Stimulated activated CD4-positive, alpha-beta T cell treated with anti-CD3 and anti-CD28 coated beads, Interleukin-1b, Interleukin-23, amount 100 ng/mL, for 48 hours (primary cell): ENCODE results near the gene TMEM250.
A peak's percentile ranks its signal among the peaks of the same experiment; 100 is the strongest.

Experiments used
- DNase-seq: peaks from one replicate; pipeline ENCODE4 v3.0.0-alpha.2; 2020

The TMEM250 gene

DNA sequence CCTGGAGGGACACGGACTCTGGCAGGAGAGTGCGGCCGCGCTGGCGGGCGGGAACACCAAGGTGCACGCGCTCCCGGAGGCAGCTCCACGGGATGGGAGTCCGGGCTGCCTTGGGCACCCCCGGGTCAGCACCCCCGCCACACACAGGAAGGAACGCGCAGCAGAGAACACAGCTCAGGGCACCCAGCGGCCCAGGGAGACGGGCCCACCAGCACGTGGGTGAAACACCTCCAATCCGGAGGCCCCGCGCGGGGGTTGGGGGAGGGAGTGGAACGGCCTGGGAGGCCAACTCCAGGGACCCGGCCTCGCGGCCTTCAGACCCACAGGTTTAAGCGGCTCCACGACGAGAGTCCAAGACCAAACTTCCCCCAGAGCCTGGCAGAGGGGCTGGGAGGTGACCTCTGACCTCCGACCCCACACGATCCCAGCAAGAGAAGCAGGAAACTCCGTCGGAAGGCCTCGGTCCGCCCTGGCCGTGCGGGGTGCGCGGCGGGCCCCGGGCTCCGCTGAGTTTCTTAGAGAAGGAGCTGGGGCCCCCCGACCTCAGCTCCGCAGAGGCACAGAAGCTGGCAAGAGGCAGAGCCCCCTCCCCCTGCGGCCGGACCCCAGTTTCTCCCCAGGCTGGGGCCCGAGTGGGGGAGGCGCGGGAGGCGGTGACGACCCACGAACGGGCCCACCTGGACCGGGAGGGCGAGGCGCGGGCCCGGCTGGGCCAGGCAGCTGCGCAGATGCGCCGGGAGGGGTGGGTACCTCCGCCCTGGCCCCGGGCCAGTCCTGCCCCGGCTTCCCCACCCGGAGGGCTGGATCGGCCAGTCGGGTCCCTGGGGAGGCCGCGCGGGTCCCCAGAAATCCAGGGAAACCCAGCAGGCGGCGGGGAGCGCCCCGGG lies 24.4 kb downstream of the TMEM250 start:
- peak; percentile 73 for DNase-seq

DNA sequence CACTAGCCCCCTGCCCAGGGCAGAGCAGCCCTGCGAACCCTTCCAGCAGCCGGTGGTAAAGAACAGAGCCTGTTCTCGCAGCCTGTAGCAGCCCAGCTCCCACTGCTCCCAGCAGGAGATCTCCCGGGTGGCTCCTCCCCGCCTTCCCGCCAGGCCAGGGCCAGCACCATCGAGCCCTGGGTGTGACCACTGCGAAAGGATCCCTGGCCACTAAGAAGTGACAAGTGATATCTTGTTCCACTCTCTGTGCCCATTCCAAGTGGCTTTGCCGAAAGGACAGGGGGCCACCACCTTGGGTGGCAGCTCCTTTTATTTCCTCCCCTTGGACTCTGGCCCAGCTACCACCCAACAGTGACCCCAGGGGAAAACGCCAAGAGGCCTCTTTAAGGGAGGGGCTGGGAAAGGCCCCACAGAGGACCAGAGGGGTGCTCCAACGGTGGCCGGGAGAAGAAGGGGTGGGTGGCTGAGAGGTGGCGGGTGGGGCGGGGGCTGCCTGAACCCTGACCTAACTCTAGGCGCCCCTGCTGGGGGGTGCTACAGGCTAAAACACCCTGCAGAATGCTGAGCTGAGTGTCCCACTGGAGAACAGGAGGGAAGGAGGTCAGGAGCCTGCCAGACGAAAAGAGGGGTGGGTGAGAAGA lies 25.2 kb downstream of the TMEM250 start:
- no peak for DNase-seq

DNA sequence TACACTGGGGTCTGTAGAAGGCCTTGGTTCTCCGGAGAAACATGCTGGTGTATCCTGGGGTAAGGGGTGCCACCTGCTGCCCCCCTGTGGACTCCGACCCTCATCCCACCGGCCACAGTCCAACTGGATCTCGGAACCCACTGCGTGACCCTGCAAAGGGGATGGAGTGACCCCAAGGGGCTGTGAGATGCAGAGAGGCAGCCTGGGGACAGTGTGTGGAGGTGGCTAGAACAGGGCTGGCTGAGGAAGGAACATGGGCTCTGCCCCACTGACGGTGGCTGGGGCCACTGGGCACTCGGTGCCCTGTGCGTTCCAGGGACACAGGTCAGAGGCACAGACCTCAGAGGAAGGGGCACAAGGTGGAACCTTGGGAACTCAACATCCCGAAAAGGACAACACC lies 25.9 kb downstream of the TMEM250 start:
- no peak for DNase-seq

DNA sequence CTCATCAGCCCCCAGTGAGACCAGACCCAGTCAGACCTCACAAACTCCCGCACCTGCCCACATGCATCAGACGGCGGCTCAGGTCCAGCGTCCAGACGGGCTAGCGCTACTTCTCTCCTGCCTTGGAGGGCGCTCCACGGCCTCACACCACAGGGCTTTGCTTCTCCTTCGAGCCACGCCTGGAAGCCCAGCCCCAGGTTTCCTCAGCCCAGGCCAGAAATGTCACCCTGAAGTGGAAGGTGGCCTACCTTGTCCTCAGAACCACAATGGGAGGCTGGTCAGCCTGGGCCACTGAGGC lies 26.4 kb downstream of the TMEM250 start:
- no peak for DNase-seq

DNA sequence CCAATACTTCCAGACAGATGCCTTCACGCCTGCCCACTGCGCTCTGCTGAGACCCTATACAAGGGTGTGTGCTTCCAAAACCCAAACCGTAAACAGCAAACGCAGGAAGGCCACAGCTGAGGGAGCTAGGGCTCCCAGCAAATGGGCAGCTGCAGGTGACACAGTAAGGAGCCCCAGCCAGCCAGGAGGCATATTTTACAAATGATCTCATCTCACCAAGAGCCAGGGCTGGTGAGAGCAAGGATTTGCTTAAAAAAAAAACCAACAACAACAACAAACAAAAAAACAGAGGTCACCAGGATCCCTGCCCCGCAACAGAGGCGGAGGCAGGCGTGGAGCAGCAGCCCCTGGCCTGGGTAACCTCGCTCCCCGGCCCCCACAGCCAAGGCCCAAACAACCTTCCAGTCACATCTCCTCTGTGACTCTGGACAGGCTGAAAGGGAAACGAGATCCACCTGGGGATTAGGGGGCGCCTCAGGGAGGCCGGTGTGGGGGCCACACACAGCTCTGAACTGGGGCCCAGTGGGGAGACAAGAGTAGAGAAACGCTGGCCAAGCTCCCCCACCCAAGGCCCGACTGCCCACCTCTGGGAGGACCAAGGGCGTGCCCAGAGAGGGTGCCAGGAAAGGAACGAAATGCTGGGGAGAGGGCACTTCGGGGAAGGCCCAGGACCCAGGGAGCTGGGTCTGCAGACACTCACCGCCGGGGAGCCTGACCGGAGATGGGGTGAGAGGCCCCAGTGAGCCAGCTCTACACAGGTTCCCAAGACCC lies 26.9 kb downstream of the TMEM250 start:
- no peak for DNase-seq

DNA sequence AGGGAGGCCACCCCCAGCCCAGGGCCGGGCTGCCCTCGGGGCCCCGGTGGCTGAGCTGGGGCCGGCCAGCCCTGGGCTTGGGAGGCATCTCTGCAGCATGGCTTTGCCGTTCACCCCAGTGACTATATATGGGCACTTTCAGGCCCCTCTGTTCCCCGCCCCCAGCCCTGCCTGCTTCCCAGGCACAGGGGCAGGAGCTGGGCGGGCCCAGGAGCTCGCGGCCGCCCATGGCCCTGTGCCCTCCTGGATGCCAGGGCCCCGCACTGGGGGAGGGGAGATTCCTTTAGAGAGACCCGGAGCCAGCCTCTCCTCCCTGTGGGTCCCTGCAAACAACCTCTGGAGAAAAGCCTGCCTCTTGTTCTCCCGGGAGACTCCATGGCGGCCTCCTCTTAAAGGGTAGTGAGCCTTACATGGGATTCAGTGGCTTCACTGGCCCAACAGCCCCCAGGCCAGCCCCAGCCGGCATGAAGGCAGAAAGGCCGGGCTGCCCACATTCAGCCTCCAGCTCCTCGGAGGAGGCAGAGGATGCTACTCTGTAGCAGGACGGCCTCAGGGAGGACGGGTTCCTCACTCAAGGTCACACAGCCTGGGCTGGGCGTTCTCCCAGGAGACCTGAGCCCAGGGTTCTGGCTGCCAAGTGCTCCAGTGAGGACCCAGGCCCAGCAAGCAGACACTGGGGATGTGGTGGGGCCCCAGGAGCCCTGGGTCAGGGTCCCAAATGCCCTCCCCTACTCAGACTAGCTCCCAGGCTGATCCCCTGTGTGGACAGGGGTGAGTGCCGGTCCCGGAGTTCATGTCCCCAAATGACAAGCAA lies 27.7 kb downstream of the TMEM250 start:
- no peak for DNase-seq

DNA sequence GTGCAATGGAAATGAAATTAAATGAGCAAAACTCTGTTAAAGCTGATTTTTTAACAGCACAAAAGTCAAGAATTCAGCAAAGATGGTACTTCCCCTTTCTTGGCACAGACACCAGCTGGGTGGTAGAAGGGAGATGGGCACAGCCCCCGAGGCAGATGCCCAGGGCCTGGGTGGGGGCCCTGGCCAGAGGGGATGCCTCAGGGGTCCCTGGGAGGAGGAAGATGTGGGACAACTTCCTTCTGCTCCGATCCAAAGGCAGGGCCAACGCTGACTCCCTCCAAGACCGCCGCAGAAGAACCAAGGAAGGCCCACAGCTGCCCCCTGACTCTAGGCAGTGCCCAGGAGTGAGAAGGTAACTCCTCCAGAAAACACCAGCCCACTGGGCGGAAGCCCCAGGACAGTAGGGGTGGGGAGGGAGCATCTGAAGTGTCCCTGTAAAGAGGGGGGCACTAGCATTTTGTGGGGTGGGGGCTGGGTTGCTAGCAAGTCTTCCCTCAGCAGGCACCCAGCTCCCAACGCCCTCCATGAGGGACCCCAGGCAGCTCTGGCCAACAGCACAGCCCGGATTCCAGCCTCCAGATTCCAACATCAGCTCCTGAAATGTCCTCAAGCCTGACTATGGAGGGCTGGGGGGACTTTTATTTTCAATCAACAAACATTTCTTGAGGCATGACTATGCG lies 28.5 kb downstream of the TMEM250 start:
- no peak for DNase-seq

DNA sequence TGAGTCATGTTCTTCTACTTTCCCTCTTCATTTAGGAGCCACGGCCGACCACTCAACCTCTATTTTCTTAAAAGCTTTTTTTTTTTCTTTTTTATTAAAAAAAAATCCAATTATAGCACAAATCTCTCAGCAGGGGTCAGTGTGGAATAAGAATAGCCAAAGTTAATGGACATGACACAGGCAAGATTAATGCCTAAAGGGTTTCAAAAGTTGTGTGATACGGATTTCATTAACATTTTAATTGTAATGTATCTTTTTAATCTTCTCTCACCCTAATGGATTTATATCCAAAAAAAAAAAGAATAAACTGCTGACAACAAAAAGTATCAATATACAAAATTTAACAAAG lies 29.0 kb downstream of the TMEM250 start:
- DNase-seq = no peak

DNA sequence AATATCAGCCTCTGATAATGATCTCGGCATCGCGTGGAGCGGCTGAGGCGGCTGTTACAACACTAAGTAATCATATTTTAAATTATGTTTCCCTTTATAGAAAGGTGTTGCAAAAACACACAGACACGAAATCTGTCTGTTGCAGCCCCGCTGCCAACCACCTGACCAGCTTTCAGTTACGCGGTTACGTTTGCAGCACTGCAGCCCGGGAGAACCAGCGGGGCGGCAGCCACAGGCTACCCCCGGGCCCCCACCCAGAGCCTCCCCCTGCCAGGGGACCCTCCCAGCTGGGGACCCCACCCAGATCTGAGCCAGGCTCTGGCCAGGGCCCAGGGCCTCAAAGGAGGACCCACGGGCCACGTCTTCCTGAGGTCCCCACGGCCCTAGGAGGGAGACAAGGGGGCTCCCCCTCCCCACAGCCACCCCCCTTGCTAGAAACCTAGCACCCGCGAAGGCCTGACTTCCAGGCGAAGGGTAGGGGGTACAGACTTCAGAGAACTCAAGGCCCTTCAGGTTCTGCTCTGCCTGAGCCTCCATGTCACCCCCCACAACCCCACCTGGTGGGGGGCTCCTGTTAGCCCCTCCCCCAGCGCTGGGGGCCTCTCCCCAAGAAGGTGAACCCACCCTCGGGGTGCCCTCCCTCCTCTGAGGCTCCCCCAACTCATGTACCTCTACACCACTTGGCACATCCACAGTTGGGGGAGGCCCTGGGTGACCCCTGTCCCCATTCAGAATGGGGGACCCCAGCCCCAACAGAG lies 29.6 kb downstream of the TMEM250 start:
- no peak for DNase-seq

DNA sequence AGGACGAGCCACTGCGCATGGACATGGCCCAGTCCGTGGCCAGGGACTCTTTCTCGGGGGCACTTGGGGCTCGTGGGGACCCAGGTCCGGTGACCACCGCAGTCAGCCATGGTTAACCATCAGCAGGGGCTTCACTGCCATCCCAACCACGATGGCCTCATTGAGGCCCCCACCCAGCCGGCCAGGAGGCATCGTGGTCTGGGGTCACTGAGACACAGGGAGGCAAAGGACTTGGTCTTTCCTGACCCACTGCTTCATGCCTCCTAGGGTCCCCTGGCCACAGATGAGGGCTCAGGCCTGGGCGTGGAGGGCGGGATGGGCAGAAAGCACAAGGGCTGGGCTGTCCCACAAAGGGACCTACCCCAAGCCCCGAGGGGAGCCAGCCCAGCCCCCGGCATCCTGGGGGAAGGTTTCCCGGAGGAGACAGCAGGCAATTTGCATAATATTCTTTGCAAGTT lies 30.2 kb downstream of the TMEM250 start:
- DNase-seq = no peak

DNA sequence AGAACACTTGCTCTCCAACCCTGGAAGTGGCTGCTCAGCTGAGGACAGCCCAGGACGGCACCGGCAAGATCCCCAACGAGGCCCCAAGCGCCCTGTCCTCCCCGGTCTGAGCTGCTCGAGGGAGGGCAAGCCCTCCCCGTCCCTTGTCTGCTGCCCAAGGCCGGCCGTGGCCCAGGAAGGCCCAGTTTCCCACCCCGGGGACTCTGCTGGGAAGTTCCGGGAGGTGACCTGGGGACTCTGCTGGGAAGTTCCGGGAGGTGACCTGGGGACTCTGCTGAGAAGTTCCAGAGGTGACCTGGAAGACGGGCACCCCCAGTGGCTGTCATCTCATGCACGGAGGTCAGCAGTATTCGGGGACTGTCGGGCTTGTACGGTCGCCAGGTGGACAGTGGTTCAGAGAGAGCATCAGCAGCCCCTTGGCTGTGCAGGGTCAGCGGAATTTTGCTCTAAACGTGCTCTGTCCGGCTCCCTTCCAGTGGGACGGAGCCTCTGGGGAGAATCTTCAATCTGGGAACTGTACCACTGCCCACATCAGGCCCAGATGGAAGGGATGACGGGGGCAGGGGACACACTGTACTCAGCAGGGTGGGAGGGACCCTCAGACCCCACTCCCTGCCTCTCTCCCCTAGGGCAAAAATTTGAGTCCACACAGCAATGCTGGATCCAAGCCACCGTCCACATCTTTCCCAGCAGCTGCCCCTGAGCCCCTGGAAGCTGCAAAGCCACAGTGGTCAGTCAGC lies 30.8 kb downstream of the TMEM250 start:
- no peak for DNase-seq

DNA sequence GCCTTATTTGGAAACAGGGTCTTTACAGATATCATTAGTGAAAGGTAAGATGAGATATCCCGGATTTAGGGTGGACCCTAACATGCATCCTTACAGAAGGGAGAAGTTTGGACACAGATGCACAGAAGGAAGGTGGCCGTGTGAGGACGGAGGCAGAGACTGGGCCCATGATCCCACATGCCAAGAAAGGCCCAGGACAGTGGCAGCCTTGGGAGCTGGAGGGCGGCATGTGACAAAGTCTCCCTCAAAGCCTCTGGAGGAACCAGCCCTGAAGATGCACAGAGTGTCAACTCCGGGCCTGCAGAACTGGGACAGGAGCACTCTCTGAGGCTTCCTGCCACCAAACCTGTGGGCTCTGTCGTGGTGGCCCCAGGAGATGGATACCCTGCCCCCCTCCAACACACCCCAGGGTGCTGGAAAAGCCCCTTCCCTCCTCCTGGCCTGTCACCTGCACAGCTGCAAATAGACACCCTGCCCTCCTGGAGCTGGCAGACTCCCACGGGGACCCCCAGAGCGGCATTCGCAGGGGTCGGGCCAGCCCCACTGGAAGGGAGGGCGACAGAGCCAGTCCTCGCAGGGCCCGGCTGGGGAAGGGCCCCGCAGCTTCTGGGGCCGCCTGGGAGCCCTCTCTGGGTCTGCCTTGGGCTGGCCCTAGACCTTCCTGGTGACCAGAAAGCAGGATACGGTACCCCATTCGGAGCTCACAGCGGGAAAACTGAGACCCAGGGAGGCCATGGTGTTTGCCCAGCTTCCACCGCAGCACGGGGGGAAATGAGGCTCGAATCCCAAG lies 31.5 kb downstream of the TMEM250 start:
- DNase-seq = no peak

DNA sequence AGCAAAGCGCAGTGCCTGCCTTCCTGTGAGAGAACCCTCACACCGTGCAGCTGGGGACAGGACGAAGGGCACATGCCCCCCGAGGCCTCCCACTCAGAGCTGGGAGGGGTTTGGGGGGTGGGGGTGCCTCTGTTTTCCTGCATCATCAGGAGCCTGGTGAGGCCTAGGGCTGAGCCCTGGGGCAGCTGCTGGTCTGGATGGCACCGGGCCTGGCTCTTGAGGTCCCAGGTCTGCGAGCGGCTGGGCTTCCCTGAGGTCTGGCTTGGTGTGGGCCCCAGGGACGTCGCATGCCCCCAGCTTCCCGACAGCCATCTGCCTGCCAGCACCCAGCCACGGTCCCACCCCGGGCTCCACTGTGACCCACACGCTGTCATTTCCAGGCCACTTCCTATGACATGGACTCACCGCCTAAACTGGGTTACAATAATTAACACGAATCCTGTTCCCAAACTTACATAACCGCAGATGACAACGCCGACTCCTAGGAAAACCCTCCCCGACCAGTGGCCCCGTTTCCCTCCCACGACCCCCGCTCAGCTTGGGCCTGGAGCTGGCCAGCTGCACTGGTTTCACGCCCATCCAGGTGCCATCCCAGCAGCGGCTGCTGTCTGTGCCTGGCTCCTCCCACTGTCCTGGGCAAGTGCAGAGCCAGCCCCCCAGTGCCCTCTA lies 32.3 kb downstream of the TMEM250 start:
- DNase-seq = no peak

DNA sequence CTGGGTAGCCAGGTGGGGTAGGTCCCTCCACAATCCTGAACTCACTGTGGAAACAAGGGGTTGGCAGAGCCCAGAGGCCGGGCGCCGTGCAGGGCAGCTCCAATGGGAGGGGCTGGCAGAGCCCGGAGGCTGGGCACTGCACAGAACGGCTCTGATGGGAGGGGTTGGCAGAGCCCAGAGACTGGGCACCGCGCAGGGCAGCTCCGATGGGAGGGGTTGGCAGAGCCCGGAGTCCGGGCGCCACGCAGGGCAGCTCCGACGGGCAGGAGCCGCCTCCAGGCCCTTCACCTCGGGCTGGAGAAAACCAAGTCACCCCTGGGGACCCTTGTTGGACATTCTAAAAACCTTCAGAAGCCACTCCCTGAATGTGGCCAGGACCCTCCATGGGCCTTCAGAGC lies 32.9 kb downstream of the TMEM250 start:
- DNase-seq = no peak

DNA sequence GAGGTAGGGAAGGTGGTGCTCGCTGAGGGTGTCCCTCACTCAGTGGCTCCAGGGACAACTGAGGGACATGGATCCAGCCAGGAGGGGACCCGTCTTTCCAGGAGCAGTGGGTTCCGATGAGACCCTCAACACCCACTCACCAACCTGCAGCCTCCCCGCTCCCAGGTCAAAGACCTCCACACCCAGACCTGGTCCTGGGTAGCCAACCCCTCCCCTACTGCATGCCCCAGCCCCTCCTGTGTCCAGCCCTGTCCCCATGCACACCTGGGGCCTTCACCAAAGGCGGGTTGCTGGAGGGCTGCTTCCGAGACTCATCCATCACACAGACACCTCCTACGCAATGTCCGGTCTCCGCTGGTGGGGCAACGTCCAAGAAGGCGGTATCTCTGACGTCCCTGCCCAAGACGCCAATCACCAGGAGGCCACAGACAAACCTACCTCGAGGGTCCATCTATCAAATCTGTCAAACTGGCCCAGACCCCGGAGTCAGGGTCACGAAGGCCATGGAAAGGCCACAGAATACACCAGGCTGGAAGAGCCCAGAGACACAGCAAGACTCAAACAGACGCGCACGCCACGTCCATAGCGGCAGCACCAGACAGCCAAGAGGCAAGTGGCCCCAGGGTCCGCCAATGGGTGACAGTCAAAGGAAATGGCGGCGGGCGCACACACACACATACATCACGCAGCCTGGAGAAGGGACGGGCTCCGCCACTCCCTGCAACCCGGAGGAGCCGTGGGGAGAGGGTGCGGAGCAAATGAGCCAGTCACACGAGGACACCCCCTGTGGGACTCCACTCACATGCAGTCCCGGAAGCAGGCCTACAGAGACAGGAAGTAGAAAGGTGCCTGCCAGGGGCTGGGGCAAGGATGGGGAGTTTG lies 34.4 kb downstream of the TMEM250 start:
- DNase-seq = no peak

DNA sequence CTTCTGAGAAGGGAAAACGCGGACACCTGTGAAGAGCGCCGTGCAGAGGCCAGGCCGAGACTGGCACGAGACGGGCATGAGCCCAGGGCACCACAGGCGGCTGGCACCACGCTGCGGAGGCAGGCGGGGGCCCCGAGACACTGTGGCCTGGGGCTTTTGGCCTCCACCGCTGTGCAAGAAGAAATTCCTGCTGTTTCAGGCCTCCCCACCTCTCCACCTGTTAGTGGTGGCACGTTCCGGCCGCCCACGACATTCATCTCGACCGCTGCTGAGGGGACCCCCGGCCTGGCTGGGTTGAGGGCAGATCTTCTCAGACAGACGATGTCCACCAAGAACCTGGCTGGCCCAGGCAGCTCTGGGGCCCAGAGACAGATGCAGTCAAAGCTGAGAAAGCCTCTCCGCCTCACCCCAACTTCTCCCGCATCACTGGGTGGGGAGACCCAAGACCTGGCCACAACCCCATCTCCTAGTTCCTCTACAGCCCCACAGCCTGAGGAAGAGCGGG lies 35.1 kb downstream of the TMEM250 start:
- DNase-seq = no peak

DNA sequence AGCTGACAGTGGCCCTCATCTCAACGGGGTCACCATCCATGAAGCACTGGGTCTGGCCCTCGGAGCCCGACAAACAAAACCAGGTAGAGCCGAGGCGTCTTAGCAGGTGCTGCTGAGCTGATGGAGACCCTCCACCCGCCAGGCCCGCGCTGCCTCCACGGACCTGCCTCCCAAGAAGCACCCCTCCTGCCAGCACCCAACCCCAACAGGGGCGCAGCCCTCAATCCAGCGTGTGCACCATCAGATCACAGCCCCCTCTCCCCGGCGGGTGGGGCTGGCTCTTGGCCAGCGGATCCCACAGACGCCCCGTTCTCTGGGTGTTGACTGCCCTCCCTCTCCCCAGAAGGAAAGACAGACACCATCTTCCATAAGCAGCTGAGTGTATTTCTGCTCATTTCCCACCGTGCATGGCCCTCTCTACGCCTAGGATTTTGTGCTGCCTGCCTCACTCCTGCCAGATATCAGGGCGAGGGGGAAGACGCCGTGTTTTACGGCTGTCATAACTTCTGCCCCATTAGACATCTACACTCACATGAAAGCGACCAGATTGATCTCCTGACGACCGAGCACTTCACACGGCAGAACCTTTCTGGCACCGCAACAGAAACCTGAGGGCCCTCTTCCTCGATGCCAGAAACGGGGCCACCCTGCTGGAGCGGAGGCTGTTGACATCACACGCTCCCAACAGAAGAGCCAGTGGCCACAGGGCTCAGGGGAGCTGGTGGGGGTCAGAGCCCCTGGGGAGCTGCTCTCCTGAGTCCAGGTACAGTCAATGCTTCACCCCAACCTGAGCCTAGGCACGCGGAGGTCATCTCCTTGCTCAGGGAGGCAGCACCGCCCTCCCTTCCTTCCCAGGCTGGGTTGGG lies 35.9 kb downstream of the TMEM250 start:
- DNase-seq = no peak
